HCEC 1CT (cell line): Measurements from ENCODE around the gene DPH3.

Source experiments
- DNase-seq: peaks from one replicate; pipeline ENCODE4 v3.0.0-alpha.2; 2017

Gene DPH3

GRCh38 chr3:16253601-16254000 lies 11.1 kb downstream of the DPH3 start:
- DNase-seq: no peak

GRCh38 chr3:16252988-16253387 lies 11.8 kb downstream of the DPH3 start:
- no peak for DNase-seq

GRCh38 chr3:16252243-16252978 lies 12.3 kb downstream of the DPH3 start:
- no peak for DNase-seq

GRCh38 chr3:16251316-16252085 lies 13.2 kb downstream of the DPH3 start:
- no peak for DNase-seq

- no peak for DNase-seq
Observed at GRCh38 chr3:16249886-16250285, 14.9 kb downstream of the DPH3 start.

- DNase-seq: peak; percentile 52
Observed at GRCh38 chr3:16249336-16249735, 15.4 kb downstream of the DPH3 start.

- no peak for DNase-seq
Observed at GRCh38 chr3:16248556-16248955, 16.2 kb downstream of the DPH3 start.

GRCh38 chr3:16247282-16248061 lies 17.3 kb downstream of the DPH3 start:
- DNase-seq: peak; percentile 75

- DNase-seq: no peak
Observed at GRCh38 chr3:16245609-16246008, 19.1 kb downstream of the DPH3 start.

- no peak for DNase-seq
Observed at GRCh38 chr3:16243706-16244490, 20.8 kb downstream of the DPH3 start.

GRCh38 chr3:16242177-16242576 lies 22.6 kb downstream of the DPH3 start:
- DNase-seq: no peak

- DNase-seq: no peak
Observed at GRCh38 chr3:16241225-16241624, 23.5 kb downstream of the DPH3 start.

GRCh38 chr3:16240229-16241023 lies 24.3 kb downstream of the DPH3 start:
- peak; percentile 84 for DNase-seq

GRCh38 chr3:16239780-16240179 lies 25.0 kb downstream of the DPH3 start:
- no peak for DNase-seq

GRCh38 chr3:16239086-16239770 lies 25.5 kb downstream of the DPH3 start:
- DNase-seq: no peak

- DNase-seq: no peak
Observed at GRCh38 chr3:16236856-16237393, 27.8 kb downstream of the DPH3 start.

- no peak for DNase-seq
Observed at GRCh38 chr3:16236030-16236639, 28.6 kb downstream of the DPH3 start.

GRCh38 chr3:16234281-16234680 lies 30.5 kb downstream of the DPH3 start:
- DNase-seq: no peak

GRCh38 chr3:16233806-16234205 lies 30.9 kb downstream of the DPH3 start:
- no peak for DNase-seq

- no peak for DNase-seq
Observed at GRCh38 chr3:16231983-16232382, 32.8 kb downstream of the DPH3 start.

- DNase-seq: no peak
Observed at GRCh38 chr3:16229681-16230080, 35.1 kb downstream of the DPH3 start.
